Esophagus muscularis mucosa (tissue), 4 donors: ENCODE data around the gene CTNND1. TPM values are rescaled to one million over a fixed set of nuclear protein-coding genes. Genes with fewer than 3 reads are reported as not detected.
"Not testable (repeated sequence)": the region's sequence is repeated elsewhere in the genome, so short reads cannot be mapped to it uniquely, and the experiment has no call there.

Source experiments
- DNase-seq: peaks from one replicate; pipeline ENCODE4 v3.0.0-alpha.2; 2017; ENCODE audit errors: extremely low spot score
- H3K27ac ChIP-seq, 4 donors: fragments of 200-600 bp; sonication (generic); replicated peaks in 1 of 4; 1 replicate in 3 of 4; 2 replicates in 1 of 4; pipeline ENCODE4 v1.5.1; 2016 to 2019; ENCODE audit warnings: mild to moderate bottlenecking in 1 of 4
- H3K27me3 ChIP-seq, 4 donors: fragments of 200-600 bp; sonication (generic); one replicate each; pipeline versions ENCODE4 v1.5.1 to v1.6.0; 2016 to 2019
- H3K36me3 ChIP-seq, 4 donors: fragments of 200-600 bp; sonication (generic); one replicate each; pipeline ENCODE4 v1.5.1; 2016 to 2019
- H3K4me1 ChIP-seq, 4 donors: fragments of 200-600 bp; sonication (generic); one replicate each; pipeline ENCODE4 v1.5.1; 2016 to 2019
- H3K4me3 ChIP-seq, 4 donors: fragments of 200-600 bp; sonication (generic); 1 replicate in 2 of 4; 2 replicates in 2 of 4; pipeline ENCODE4 v1.5.1; 2016 to 2019; ENCODE audit warnings: mild to moderate bottlenecking in 4 of 4, moderate library complexity in 1 of 4
- H3K9me3 ChIP-seq, 4 donors: fragments of 200-600 bp; sonication (generic); 1 replicate in 3 of 4; 2 replicates in 1 of 4; pipeline ENCODE4 v1.5.1; 2016 to 2019
- EP300 ChIP-seq: sonication (generic); formaldehyde crosslinking; IDR thresholded peaks from one replicate; pipeline ENCODE4 v1.6.1; 2017; ENCODE audit warnings: antibody characterized with exemption
- POLR2A ChIP-seq: fragments of 450-650 bp; IDR thresholded peaks from one replicate; pipeline ENCODE4 v1.6.1; 2017; ENCODE audit warnings: antibody characterized with exemption, moderate library complexity, mild to moderate bottlenecking, low read depth
- POLR2AphosphoS5 ChIP-seq, 2 donors: sonication (generic); formaldehyde crosslinking; IDR thresholded peaks; one replicate each; pipeline ENCODE4 v1.6.1; 2017; ENCODE audit warnings: antibody characterized with exemption in 2 of 2
- WGBS: methylation state at CpG from one replicate; pipeline ENCODE4 v1.1.5; 2018; 5-methylcytosine and 5-hydroxymethylcytosine counted together
- intact Hi-C: fragments of 100-400 bp; cut with DNase I; formaldehyde crosslinking; loops from one replicate; pipeline ENCODE4 v1.15.1; 2023
- total RNA-seq, 4 donors: library from RNA; depleted of rRNA; stranded (reverse); fragments of >200 nt; gene quantifications; one replicate each; pipeline versions ENCODE4 v1.1.0 to v1.2.1, GENCODE V29; 2016
- TF ChIP-seq, protein P1 (sequence below), 3 experiments: fragments of 200-600 bp in 2 of 3; fragments of 450-650 bp in 1 of 3; sonication (generic) in 2 of 3; IDR thresholded peaks; one replicate each; pipeline ENCODE4 v1.5.1; 2017 to 2019; ENCODE audit warnings: antibody characterized with exemption in 3 of 3, mild to moderate bottlenecking in 2 of 3, moderate library complexity in 1 of 3

The CTNND1 gene, protein sequence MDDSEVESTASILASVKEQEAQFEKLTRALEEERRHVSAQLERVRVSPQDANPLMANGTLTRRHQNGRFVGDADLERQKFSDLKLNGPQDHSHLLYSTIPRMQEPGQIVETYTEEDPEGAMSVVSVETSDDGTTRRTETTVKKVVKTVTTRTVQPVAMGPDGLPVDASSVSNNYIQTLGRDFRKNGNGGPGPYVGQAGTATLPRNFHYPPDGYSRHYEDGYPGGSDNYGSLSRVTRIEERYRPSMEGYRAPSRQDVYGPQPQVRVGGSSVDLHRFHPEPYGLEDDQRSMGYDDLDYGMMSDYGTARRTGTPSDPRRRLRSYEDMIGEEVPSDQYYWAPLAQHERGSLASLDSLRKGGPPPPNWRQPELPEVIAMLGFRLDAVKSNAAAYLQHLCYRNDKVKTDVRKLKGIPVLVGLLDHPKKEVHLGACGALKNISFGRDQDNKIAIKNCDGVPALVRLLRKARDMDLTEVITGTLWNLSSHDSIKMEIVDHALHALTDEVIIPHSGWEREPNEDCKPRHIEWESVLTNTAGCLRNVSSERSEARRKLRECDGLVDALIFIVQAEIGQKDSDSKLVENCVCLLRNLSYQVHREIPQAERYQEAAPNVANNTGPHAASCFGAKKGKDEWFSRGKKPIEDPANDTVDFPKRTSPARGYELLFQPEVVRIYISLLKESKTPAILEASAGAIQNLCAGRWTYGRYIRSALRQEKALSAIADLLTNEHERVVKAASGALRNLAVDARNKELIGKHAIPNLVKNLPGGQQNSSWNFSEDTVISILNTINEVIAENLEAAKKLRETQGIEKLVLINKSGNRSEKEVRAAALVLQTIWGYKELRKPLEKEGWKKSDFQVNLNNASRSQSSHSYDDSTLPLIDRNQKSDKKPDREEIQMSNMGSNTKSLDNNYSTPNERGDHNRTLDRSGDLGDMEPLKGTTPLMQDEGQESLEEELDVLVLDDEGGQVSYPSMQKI
- total RNA-seq = 100 to 1,000 TPM in 1 of 4 donors, 10 to 100 TPM in 3; 78.1 to 101 (median 89.5) TPM

- TF ChIP-seq POLR2A = no peak
- TF ChIP-seq POLR2AphosphoS5 (IDR thresholded peaks at IDR 0.05) = peak; percentile 89 to 95
- Histone ChIP-seq H3K9me3 (no peaks in the 10 kb centered on the region), H3K36me3 (no peaks in the 10 kb centered on the region), H3K27ac (peak within 1 kb of the TSS; percentile 88 to 92 (median 92)), H3K4me3 (peak within 1 kb of the TSS; percentile 50 to 74 (median 72)), H3K27me3 (no peaks in the 10 kb centered on the region), H3K4me1 (peaks cover 25 to 33% (median 32%) of the 10 kb centered on the region in 4 donors)
- intact Hi-C loops = loop anchor here (2.0 kb wide), 1 partner anchor 37 kb away; no protein-coding TSS in a partner anchor
- 3% methylated on average over 13 of the region's 13 CpGs for WGBS
- peak; percentile 96 for DNase-seq
These were observed at the start of gene CTNND1 for GRCh38 chr11:57761301-57762234. Gene CTNND1, plus strand, starts transcription at chr11:57761802. Its CDS starts 29,677 bp downstream, at chr11:57791479.

DNA sequence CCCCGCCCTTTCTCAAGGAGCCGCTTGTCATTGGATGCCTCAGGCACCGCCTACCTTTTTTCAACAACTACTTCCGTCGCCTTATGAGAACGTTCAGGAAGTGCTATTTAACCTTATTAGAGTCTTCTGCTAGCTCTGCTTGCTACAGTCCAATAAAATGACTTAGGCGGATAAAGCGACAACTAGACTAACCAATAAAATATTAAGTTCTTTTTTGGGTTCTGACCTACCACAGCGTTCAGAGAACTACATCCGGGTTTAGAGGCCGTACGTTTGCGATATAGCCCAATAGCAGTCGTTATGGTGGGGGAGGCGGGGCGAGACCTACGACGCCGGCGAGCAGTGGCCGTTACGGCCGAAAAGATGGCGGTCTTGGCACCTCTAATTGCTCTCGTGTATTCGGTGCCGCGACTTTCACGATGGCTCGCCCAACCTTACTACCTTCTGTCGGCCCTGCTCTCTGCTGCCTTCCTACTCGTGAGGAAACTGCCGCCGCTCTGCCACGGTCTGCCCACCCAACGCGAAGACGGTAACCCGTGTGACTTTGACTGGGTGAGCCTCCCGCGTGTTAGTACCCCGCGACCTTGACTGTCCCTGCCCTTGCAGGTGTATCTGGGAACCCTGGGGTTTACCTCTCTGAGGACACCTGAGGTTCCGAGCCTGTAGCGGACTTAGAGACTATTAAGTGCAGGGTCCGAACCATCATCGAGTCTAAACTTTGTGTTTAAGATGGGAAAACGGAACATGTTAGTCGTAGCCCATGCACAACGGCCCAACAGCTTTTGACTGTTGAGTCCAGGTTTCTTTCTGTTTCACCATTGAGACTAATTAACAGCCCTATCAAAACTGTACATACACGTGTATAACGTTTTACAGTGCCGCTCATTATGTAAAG is 49.1 kb upstream of the CTNND1 start, which contains the start of gene TMX2:
TMX2 (plus strand) TSS at position 338 of the 895 bp plus-strand sequence; CDS start at position 364, 26 bp downstream.
- peak within 1 kb of the TSS; percentile 89 to 96 (median 92) for H3K27ac ChIP-seq
- no peaks in the 10 kb centered on the region for H3K27me3 ChIP-seq
- peak; percentile 77 for TF ChIP-seq POLR2AphosphoS5 (IDR thresholded peaks at IDR 0.05)
- TF ChIP-seq POLR2A = peak; percentile 16
- TF ChIP-seq EP300 = no peak
- TF ChIP-seq, protein P1, sequence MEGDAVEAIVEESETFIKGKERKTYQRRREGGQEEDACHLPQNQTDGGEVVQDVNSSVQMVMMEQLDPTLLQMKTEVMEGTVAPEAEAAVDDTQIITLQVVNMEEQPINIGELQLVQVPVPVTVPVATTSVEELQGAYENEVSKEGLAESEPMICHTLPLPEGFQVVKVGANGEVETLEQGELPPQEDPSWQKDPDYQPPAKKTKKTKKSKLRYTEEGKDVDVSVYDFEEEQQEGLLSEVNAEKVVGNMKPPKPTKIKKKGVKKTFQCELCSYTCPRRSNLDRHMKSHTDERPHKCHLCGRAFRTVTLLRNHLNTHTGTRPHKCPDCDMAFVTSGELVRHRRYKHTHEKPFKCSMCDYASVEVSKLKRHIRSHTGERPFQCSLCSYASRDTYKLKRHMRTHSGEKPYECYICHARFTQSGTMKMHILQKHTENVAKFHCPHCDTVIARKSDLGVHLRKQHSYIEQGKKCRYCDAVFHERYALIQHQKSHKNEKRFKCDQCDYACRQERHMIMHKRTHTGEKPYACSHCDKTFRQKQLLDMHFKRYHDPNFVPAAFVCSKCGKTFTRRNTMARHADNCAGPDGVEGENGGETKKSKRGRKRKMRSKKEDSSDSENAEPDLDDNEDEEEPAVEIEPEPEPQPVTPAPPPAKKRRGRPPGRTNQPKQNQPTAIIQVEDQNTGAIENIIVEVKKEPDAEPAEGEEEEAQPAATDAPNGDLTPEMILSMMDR (IDR thresholded peaks at IDR 0.05) = no peak
- H3K4me1 ChIP-seq = peaks cover 33 to 44% (median 39%) of the 10 kb centered on the region in 4 donors
- WGBS = 0% methylated on average over 24 of the region's 53 CpGs
- DNase-seq = peak; percentile 97
- H3K36me3 ChIP-seq = peaks cover 0 to 14% (median 5%) of the 10 kb centered on the region in 4 donors
- H3K9me3 ChIP-seq = no peaks in the 10 kb centered on the region
- intact Hi-C loops = no loop called here
- H3K4me3 ChIP-seq = peak within 1 kb of the TSS; percentile 88 to 98 (median 90)

GRCh38 chr11:57713835-57714234 is 47.8 kb upstream of the CTNND1 start:
- no peak for DNase-seq
- peak overlapping the region; percentile 88 to 98 (median 90) for H3K4me3 ChIP-seq
- H3K36me3 ChIP-seq = peaks cover 0 to 21% (median 7%) of the 10 kb centered on the region in 4 donors
- H3K9me3 ChIP-seq = no peaks in the 10 kb centered on the region
- intact Hi-C loops = no loop called here
- 89% methylated on average over 2 of the region's 2 CpGs for WGBS
- TF ChIP-seq POLR2AphosphoS5 (IDR thresholded peaks at IDR 0.05) (no peak), EP300 (no peak), POLR2A (no peak)
- TF ChIP-seq, protein P1 (IDR thresholded peaks at IDR 0.05) = no peak
- no peak overlapping the region for H3K27ac ChIP-seq
- H3K27me3 ChIP-seq = no peaks in the 10 kb centered on the region
- H3K4me1 ChIP-seq = peaks cover 33 to 44% (median 39%) of the 10 kb centered on the region in 4 donors

DNA sequence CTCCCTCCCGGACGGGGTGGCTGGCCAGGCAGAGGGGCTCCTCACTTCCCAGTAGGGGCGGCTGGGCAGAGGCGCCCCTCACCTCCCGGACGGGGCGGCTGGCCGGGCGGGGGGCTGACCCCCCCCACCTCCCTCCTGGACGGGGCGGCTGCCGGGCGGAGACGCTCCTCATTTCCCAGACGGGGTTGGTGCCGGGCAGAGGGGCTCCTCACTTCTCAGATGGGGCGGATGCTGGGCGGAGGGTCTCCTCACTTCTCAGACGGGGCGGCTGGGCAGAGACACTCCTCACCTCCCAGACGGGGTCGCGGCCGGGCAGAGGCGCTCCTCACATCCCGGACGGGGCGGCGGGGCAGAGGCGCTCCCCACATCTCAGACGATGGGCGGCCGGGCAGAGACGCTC is 44.9 kb upstream of the CTNND1 start:
- H3K27ac ChIP-seq, H3K4me3 ChIP-seq, intact Hi-C loops, H3K27me3 ChIP-seq, DNase-seq, H3K9me3 ChIP-seq: not testable (repeated sequence)
- Histone ChIP-seq H3K36me3 (peaks cover 0 to 26% (median 17%) of the 10 kb centered on the region in 4 donors), H3K4me1 (peaks cover 23 to 24% (median 24%) of the 10 kb centered on the region in 4 donors)
- WGBS = 96% methylated on average over 19 of the region's 34 CpGs
